NCI-H526 (cell line): ENCODE results near the gene SEMA5B.

Source experiments
- DNase-seq, 2 experiments: peaks; one replicate each; lab custom pipeline; 2025; lab: John Stamatoyannopoulos, UW

SEMA5B gene

DNA sequence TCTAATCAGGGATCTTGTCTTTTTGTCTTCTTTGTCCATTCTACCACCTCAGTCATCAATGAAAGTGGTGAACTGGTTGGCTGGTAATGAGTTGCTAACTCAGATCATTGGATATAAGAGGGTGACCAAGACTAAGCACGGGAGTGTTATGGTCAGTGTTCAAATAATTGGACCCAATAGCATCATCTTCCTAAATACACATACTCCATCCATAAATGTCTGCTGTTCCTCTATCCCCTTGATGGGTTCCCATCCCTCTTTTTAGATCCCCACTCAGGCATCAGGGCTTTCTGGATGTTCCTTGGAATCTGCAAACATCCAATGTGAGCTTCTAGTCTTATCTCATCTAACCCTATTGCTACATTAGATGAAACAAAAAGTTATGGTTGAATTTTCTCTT is 3.5 kb downstream of the SEMA5B start:
- DNase-seq, result no peak

DNA sequence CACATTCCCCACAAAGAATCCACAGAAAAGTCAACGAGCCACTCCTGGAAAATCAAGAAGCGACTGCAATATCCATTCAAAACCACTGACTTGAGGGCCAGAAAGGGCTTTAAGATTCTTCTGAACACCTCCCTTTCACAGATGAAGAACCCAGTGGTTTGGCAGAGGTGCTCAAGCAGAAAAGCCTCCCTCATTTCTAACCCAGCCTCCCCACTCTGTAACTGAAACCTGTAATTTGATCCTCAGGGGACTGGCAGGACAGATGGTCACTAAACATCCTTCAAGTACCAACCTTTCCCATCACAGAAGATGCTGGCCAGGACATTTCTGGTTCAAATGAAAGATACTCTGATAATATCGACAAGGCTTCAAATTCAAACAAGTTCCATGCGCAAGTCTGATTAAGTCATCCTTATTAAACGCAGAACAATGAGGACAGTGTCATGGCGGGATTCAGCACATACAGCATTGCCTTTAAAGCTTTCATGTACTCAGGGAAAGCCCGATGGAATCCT is 5.5 kb downstream of the SEMA5B start:
- DNase-seq, result no peak

DNA sequence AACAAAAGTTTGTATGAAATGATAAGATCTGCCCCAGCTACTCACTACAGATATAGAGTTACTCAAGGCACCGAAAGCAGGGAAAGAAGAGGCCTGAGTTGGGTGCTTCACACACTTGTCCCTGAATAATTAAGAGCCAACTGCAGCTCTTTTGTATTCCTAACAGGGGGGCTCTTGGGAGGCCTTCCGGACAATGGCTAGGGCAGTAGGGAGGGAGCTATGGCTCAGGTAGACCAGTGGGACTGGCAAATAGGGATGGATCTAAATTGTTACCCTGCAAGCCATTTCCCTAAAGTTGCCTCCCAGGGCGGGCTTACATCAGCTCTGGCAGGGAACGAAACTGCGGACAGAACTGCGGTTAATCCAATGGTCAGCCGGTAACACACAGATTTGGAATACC is 6.2 kb downstream of the SEMA5B start:
- no peak for DNase-seq

DNA sequence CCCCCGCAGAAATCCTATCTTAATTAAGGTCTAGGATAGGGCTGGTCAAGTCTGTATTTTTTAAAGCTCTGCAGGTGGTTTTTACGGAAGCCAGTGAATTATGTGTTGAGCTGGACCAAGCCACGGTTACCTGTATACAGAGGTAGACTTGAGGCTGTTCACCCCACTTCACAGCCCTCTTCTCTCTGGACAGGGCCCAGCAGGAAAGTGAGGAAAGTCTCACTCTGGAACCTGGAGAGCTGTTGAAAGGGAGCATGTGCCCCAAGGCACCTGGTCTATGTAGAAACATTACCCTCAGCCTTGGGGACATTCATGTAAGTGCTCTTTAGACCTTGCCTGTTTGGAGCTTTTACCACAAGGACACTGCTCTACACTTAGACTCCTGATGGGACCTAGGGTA is 6.9 kb downstream of the SEMA5B start:
- no peak for DNase-seq

DNA sequence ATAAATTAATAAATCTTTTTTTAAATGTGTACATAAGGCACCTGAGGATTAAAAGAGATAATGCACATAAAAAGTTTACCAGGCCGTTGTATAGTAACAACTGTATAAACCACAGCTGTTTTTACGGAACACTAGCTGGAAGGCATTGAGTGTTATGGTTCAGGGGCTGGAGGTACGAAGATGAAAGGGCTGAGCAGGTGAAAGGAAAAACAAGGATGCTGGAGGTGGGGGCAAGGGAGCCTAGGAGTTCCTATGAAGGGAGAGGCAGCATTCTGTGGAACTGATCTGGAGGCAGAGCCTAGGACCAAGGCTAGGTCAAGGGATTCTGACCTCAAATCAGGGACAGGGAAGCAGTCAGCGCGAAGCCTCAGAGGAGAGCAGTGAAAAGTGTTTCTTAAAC is 8.0 kb downstream of the SEMA5B start:
- no peak for DNase-seq

- no peak for DNase-seq
Observed at GRCh38 chr3:123019161-123019560, 8.4 kb downstream of the SEMA5B start.

DNA sequence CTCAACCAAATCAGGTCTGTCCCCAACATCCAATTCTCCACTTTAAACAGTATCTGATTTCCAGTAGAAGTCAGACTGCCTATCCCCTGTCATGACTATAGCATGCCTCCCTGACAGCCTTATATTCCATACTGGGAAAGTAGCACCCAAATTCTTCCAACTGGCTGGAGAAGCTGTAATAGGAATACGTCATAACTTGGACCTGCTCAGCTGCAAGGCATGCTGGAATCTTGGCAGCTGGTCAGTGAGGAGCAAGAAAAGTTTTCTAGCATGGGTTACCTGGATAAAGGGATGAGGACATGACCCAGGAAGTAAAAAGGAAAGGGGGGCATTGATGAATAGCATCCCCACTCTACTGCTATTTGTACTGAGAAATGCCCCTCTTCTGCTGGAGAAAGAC is 8.9 kb downstream of the SEMA5B start:
- no peak for DNase-seq

- DNase-seq, result no peak
Observed at GRCh38 chr3:123015596-123015995, 12.0 kb downstream of the SEMA5B start.

GRCh38 chr3:123013876-123014275 is 13.7 kb downstream of the SEMA5B start:
- peak; percentile 23 to 79 for DNase-seq

GRCh38 chr3:123012652-123013051 is 14.9 kb downstream of the SEMA5B start:
- DNase-seq, result no peak

GRCh38 chr3:123011447-123011846 is 16.1 kb downstream of the SEMA5B start:
- no peak for DNase-seq

GRCh38 chr3:123008840-123009239 is 18.7 kb downstream of the SEMA5B start:
- no peak for DNase-seq

DNA sequence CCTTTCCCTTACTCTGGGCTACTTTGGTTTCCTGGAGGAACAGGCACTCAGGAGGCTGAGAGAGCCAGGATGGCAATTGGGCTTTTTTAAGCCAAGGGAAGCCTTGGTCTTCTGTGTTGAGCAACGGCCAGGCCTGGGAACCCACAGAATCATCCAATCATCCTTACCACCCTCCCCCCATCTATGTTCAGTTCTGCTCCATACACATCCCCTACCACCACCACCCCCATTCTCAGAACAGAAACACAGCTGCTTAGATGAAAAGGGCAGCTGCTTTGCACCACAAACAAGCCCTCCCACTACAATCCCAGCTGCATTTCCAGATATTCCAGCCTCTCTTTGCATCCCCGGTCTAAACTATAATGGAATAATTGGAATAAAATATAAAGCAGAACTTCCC is 21.0 kb downstream of the SEMA5B start:
- DNase-seq, result no peak

GRCh38 chr3:123005291-123005690 is 22.3 kb downstream of the SEMA5B start:
- no peak for DNase-seq

- no peak for DNase-seq
Observed at GRCh38 chr3:123004201-123004918, 23.2 kb downstream of the SEMA5B start.

DNA sequence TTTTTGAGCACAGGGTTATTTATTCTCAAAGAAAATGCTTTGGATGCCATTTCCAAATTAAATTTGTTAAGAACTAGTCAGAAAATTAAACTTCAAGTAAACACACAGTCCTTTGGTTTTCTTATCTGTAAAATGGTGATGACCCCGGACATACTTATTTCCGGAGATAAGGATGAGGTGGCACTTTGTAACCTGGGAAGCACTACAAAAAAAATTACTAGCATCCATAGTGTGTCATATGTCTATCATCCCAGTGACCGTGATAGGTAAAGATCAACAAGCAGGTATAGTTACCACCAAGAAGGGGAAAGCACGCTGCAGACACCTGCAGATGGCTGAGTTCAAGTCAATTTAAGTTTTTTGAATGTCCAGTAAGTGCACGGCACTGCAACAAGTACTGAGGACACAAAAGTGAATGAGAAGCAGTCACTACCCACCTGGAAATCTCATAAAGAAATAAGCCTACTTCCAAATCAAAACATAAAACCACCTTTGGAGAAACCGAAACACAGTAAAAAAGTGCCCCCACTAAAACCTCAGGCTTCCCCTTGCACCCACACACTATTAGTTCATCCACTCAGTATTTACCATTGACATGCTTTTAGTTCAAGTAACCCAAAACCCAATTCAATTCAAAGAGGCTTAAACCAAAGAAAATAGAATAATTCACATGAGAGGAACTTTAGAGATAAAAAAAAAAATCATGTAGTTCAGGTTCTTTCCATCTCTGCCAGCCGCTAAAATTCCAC is 24.6 kb downstream of the SEMA5B start:
- DNase-seq, result no peak

GRCh38 chr3:123002100-123002748 is 25.3 kb downstream of the SEMA5B start:
- no peak for DNase-seq

GRCh38 chr3:122998856-122999255 is 28.7 kb downstream of the SEMA5B start:
- no peak for DNase-seq

GRCh38 chr3:122998206-122998605 is 29.4 kb downstream of the SEMA5B start:
- no peak for DNase-seq

GRCh38 chr3:122996038-122996580 is 31.5 kb downstream of the SEMA5B start:
- no peak for DNase-seq

DNA sequence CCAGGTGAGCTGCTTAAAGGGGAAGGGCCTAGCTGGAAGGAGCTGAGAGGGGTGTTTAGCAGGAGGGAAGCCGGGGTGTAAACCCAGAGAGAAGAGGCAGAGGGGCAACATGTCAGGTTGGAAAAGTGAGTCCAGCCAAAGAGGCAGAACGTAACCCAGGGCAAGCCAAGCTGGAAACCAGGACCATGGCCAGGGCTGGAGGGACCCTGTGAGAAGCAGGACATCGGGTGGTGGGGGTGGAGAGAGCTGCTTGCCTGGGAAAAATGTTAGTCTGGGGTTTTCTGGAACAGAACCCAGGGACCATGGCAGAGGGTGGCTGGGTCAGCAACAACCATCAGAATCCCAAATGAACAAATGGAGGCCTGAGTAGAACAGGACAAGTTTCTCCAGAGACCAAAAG is 32.6 kb downstream of the SEMA5B start:
- no peak for DNase-seq

DNA sequence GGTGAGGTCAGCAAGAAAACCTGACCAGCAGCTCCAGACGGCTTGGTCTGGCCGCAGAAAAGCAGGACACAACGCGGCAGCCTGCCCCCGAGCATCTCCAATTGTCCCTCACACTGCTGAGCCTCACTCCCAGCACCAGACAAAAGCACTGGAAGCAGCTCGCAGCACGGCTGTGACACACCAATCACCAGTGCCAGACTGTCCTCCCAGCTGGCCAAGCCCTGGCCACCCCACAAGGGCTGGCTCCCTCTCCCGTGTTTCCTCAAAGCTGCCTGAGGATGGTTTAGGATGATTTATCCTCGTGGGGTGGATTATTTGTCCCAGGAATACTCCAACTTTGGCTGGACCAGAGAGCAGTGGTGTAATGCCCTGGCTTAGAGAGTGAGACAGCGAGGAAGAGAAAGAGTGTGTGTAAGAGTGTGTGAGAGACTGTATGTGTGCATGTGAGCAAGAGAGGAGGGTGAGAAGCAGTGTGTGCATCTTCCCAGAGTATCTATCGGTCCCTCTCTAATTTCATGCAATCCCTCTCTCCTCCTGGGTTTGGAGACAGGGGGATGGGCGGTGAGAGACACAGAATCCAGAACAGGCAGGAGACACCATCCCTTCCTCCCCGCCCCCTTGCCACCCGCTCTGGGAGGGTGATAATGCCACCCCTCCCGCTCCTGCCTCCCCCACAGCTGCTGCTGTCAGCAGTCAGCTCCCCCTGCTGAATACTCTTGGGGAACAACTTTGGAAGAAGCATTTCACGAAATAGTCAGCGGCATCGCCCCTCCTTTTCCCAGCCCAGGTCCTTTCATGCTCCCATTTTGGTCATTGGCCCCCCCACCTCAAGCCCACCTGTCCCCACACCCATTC is 34.2 kb downstream of the SEMA5B start:
- DNase-seq, result no peak
